ENCODE data around the gene GUK1. TPM values are rescaled to one million over a fixed set of nuclear protein-coding genes. Genes with fewer than 3 reads are reported as not detected.

Gene GUK1
- total RNA-seq, 1 donor from 2014 or later, result 979 TPM

DNA sequence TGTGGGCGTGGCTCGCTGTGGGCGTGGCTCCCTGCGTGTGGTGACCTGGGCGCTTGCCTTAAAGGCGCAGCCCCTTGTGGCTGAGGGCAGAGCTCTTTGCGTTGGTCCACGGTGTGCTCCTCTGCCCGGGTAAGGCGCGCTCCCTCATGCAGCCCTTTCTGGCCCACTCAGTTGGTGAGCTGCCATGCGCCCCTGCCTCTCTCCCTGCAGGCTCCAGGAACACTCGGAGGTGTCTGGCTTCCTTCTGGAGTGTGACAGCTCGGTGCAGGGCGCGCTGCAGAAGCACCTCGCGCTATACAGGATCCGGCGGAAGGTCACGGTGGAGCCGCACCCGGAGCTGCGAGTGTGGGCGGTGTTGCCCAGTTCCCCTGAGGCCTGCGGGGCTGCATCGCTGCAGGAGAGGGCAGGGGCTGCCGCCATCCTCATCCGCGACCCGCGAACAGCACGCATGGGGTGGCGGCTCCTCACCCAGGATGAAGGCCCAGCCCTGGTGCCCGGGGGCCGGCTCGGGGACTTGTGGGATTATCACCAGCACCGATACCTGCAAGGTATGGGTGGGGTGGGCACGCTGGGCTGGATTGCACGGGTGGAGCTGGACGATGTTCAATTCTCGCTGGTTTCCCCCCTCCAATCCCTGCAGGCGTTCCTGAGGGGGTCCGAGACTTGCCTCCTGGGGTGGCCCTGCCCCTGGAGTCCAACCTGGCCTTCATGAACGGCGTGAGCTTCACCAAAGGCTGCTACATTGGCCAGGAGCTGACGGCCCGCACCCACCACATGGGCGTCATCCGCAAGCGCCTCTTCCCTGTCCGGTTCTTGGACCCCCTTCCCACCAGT lies 34.6 kb downstream of the GUK1 start:
- no peaks in the 10 kb centered on the region for H3K9me3 ChIP-seq
- H3K27me3 ChIP-seq, result no peaks in the 10 kb centered on the region
- intact Hi-C loops (cut with DNase I), result no loop called here
- H3K27ac ChIP-seq, result no peak overlapping the region
- no peaks in the 10 kb centered on the region for H3K4me1 ChIP-seq
- no peak for DNase-seq (ENCODE audit: low spot score in 2 of 2)
- TF ChIP-seq, protein P1, sequence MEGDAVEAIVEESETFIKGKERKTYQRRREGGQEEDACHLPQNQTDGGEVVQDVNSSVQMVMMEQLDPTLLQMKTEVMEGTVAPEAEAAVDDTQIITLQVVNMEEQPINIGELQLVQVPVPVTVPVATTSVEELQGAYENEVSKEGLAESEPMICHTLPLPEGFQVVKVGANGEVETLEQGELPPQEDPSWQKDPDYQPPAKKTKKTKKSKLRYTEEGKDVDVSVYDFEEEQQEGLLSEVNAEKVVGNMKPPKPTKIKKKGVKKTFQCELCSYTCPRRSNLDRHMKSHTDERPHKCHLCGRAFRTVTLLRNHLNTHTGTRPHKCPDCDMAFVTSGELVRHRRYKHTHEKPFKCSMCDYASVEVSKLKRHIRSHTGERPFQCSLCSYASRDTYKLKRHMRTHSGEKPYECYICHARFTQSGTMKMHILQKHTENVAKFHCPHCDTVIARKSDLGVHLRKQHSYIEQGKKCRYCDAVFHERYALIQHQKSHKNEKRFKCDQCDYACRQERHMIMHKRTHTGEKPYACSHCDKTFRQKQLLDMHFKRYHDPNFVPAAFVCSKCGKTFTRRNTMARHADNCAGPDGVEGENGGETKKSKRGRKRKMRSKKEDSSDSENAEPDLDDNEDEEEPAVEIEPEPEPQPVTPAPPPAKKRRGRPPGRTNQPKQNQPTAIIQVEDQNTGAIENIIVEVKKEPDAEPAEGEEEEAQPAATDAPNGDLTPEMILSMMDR (IDR thresholded peaks at IDR 0.05), result no peak
- no peak overlapping the region for H3K4me3 ChIP-seq
- H3K36me3 ChIP-seq, result peaks cover 7 to 12% of the 10 kb centered on the region in 2 donors

DNA sequence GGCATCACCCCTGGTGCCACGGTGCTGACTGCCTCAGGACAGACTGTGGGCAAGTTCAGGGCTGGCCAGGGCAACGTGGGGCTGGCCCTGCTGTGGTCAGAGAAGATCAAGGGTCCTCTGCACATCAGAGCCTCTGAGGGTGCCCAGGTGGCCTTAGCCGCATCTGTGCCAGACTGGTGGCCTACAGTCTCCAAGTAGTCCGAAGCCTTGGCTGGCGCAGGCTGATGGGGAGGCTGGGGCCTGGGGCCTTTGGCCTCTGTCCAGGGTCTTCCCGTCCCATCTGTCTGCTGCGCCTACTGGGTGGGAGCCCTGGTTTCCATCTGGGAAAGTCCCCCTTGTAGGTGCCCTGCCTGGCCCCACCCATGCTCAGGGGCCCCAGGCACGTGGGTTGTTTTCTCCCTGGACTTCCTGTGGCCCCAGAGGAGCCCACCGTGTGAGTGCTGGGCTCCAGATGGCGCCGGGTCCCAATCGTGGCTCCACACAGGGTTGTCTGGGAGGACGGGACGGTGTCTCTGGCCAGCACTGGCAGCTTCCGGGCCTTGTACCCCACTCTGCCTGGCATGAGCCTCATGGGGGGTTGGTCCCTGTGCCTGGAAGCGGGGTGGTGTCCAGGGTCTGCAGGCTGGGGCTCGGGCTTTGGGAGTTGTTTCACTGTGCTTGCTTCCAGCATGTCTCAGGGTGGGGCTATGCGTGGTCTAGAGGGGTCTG lies 35.4 kb downstream of the GUK1 start:
- Histone ChIP-seq H3K27me3 (no peaks in the 10 kb centered on the region), H3K4me3 (no peak overlapping the region), H3K9me3 (no peaks in the 10 kb centered on the region), H3K36me3 (peaks cover 7 to 12% of the 10 kb centered on the region in 2 donors), H3K4me1 (no peaks in the 10 kb centered on the region), H3K27ac (no peak overlapping the region)
- TF ChIP-seq, protein P1 (IDR thresholded peaks at IDR 0.05), result no peak
- no peak for DNase-seq (ENCODE audit: low spot score in 2 of 2)
- intact Hi-C loops (cut with DNase I), result no loop called here

DNA sequence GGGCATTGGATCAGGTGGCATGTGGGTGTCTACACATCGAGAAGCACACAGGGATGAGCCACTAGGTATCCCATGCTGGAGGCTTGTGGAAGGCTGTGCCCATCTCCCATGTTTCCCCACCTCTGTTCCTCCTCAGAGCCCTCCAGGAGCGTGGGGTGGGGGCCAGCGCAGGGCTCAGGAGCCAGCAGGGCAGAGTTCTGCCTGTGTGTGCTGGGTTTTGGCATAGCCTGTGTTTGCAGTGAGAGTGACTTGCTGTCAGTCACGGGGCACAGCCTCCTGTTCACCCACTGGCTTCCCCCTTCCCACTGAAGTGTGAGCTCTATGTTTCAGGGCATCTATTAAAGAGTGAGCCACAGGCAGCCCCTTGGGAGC lies 35.9 kb downstream of the GUK1 start:
- DNase-seq (ENCODE audit: low spot score in 2 of 2), result no peak
- TF ChIP-seq, protein P1 (IDR thresholded peaks at IDR 0.05), result no peak
- no peaks in the 10 kb centered on the region for H3K4me1 ChIP-seq
- no peak overlapping the region for H3K4me3 ChIP-seq
- H3K9me3 ChIP-seq, result no peaks in the 10 kb centered on the region
- intact Hi-C loops (cut with DNase I), result no loop called here
- H3K27me3 ChIP-seq, result no peaks in the 10 kb centered on the region
- no peak overlapping the region for H3K27ac ChIP-seq
- H3K36me3 ChIP-seq, result peaks cover 7 to 12% of the 10 kb centered on the region in 2 donors

DNA sequence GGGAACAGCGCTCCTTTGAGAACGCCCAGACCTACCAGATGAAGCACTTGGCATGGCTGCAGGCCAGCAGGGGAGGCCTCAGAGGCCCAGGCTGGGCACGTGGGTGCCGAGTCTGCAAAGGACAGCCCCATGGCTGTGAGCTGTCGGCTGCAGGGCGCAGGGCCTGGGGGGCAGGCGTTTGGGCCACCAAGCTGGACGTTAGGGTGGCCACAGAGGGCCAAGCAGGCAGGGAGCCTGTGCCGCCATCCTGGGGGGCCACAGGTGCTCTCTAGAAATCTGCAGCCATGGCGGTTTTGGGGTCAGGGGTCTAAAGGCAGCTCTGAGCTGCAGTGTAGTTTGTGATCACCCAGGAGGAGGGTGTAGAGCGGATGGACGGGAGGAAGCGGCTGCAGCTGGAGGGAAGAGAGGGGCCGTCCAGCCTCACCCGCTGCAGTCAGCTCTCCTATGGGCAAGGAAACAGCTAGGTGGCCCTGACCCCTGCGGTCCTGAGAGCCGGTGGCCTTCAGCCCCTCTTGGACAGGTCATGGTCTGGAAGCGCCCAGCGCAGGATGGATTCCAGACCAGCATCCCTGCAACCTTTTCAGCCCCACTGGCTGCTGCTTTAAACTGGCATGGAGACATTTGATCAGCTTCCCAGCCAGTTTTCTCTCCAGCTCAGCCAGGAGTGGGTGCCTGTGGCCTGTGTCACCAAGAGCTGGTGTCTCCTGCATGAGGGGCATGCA lies 36.5 kb downstream of the GUK1 start:
- Histone ChIP-seq H3K27me3 (no peaks in the 10 kb centered on the region), H3K9me3 (no peaks in the 10 kb centered on the region), H3K36me3 (peaks cover 7 to 12% of the 10 kb centered on the region in 2 donors), H3K4me1 (no peaks in the 10 kb centered on the region), H3K4me3 (no peak overlapping the region), H3K27ac (no peak overlapping the region)
- DNase-seq (ENCODE audit: low spot score in 2 of 2), result no peak
- intact Hi-C loops (cut with DNase I), result no loop called here
- TF ChIP-seq, protein P1 (IDR thresholded peaks at IDR 0.05), result no peak

DNA sequence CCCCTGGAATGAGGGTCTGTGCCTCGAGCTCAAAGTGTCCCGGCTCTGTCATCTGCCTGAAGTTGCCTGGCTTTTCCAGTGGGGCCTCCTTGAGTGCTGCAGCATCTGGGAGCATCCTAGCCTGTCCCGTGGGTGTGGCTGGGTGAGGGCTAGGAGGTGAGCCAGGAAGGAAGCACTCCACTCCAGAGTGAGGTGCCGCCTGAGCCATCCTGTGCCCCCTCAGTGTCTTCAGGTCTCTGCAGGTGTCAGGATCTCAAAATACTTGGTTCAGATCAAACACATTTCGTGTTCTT lies 37.0 kb downstream of the GUK1 start:
- Histone ChIP-seq H3K27ac (no peak overlapping the region), H3K9me3 (no peaks in the 10 kb centered on the region), H3K4me3 (no peak overlapping the region), H3K27me3 (no peaks in the 10 kb centered on the region), H3K36me3 (peaks cover 7 to 12% of the 10 kb centered on the region in 2 donors), H3K4me1 (no peaks in the 10 kb centered on the region)
- TF ChIP-seq, protein P1 (IDR thresholded peaks at IDR 0.05), result no peak
- intact Hi-C loops (cut with DNase I), result no loop called here
- DNase-seq (ENCODE audit: low spot score in 2 of 2), result no peak

All from ascending aorta (tissue), 2 donors.